ENCODE results near the gene TUBB1.
"Not testable (repeated sequence)": the region's sequence is repeated elsewhere in the genome, so short reads cannot be mapped to it uniquely, and the experiment has no call there.

Gene TUBB1

DNA sequence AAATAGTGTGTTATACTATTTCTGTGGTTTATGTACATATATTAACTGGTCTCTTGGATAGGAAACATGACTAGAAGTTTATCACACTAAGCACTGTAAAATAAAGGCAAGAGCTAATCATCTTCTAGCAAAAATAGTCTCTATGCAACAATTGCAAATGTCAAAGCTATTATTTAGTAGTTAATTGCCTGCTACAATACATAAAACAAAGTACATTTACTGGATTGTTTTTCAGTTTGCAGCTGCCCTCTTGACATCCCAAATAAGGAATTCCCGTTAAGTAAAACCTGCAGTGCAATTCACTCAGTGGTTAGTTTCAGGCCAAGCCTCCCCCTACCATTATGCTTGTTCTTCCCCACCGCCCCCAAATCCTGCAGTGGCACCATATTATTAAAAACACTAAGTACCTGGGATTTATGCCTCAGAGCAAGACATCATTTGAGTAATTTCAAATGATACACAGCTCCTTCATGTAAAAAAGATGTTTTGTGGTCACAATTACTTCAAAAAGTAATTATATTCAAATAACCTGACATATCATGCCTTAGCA is 14.5 kb downstream of the TUBB1 start:
- 0 out of 2 replicates have a peak, but pooled peaks cover 9% of the 10 kb centered on the region for H3K4me1 ChIP-seq
- no peaks in the 10 kb centered on the region for H3K27me3 ChIP-seq
- DNase-seq: no peak
- peaks cover 60% of the 10 kb centered on the region for H3K36me3 ChIP-seq
- TF ChIP-seq, protein P1, sequence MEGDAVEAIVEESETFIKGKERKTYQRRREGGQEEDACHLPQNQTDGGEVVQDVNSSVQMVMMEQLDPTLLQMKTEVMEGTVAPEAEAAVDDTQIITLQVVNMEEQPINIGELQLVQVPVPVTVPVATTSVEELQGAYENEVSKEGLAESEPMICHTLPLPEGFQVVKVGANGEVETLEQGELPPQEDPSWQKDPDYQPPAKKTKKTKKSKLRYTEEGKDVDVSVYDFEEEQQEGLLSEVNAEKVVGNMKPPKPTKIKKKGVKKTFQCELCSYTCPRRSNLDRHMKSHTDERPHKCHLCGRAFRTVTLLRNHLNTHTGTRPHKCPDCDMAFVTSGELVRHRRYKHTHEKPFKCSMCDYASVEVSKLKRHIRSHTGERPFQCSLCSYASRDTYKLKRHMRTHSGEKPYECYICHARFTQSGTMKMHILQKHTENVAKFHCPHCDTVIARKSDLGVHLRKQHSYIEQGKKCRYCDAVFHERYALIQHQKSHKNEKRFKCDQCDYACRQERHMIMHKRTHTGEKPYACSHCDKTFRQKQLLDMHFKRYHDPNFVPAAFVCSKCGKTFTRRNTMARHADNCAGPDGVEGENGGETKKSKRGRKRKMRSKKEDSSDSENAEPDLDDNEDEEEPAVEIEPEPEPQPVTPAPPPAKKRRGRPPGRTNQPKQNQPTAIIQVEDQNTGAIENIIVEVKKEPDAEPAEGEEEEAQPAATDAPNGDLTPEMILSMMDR (IDR thresholded peaks at IDR 0.05; ENCODE audit: low read depth, low read length): no peak
- no peak overlapping the region for H3K4me3 ChIP-seq (ENCODE audit: low read depth, low read length)
- H3K9me3 ChIP-seq: no peaks in the 10 kb centered on the region

DNA sequence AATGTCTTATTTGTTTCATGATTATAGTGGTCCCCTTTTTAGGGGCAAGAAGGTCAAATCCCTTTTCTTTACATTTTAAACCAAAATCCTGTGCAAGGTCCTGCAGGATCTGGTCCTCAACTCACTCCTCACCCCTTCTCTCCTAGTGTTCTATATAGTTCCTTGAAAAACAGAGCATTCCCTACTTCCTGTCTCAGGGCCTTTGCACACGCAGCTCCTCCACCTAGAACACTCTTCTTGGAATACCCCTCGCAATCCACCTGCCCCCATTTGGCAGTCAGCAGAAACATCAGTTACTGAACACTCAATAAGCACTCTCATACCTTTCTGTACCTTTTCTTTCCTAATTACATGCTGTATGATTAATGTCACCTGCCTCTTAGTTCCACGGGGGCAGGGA is 16.2 kb downstream of the TUBB1 start:
- Histone ChIP-seq H3K36me3 (peaks cover 49% of the 10 kb centered on the region), H3K4me3 (ENCODE audit: low read depth, low read length) (no peak overlapping the region), H3K27me3 (no peaks in the 10 kb centered on the region), H3K4me1 (peaks cover 7% of the 10 kb centered on the region), H3K9me3 (no peaks in the 10 kb centered on the region)
- TF ChIP-seq, protein P1 (IDR thresholded peaks at IDR 0.05; ENCODE audit: low read depth, low read length): no peak
- no peak for DNase-seq

DNA sequence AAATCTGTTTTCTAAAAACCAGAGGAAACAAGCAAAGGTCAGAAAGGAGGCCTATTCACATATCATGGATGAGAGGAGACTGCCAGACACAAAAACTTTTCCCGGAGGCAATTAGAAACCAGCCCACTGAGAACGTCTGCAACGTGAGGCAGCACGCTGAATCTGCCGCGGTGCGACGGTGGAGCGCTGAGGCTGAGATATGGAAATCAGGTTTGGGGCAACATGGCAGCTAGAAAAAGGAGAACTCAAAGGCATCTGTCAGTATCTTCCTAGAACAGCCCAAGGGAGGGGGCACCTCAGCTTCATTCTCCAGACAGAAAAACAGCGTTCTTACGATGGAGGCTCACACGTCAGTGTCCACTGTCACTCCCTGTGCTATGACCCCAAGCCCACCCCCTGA is 18.2 kb downstream of the TUBB1 start:
- H3K36me3 ChIP-seq: peaks cover 48% of the 10 kb centered on the region

GRCh38 chr20:59039233-59039632 is 20.0 kb downstream of the TUBB1 start:
- H3K4me3 ChIP-seq (ENCODE audit: low read depth, low read length): no peak overlapping the region
- H3K36me3 ChIP-seq: peaks cover 48% of the 10 kb centered on the region
- no peaks in the 10 kb centered on the region for H3K9me3 ChIP-seq
- no peak for DNase-seq
- peaks cover 9% of the 10 kb centered on the region for H3K4me1 ChIP-seq
- H3K27me3 ChIP-seq: no peaks in the 10 kb centered on the region
- TF ChIP-seq, protein P1 (IDR thresholded peaks at IDR 0.05; ENCODE audit: low read depth, low read length): no peak

More for the DNA sequence above, 18.2 kb downstream of the TUBB1 start:
- TF ChIP-seq, protein P1 (IDR thresholded peaks at IDR 0.05; ENCODE audit: low read depth, low read length): no peak
- Histone ChIP-seq H3K9me3 (no peaks in the 10 kb centered on the region), H3K27me3 (no peaks in the 10 kb centered on the region), H3K4me1 (peaks cover 7% of the 10 kb centered on the region), H3K4me3 (ENCODE audit: low read depth, low read length) (no peak overlapping the region)
- no peak for DNase-seq

GRCh38 chr20:59040667-59041066 is 21.4 kb downstream of the TUBB1 start:
- peaks cover 9% of the 10 kb centered on the region for H3K4me1 ChIP-seq
- DNase-seq: no peak
- peak overlapping the region; percentile 15; the same call in 1 of the 2 replicates for H3K4me3 ChIP-seq (ENCODE audit: low read depth, low read length)
- no peaks in the 10 kb centered on the region for H3K9me3 ChIP-seq
- H3K27me3 ChIP-seq: no peaks in the 10 kb centered on the region
- TF ChIP-seq, protein P1 (IDR thresholded peaks at IDR 0.05; ENCODE audit: low read depth, low read length): no peak
- H3K36me3 ChIP-seq: peaks cover 40% of the 10 kb centered on the region

DNA sequence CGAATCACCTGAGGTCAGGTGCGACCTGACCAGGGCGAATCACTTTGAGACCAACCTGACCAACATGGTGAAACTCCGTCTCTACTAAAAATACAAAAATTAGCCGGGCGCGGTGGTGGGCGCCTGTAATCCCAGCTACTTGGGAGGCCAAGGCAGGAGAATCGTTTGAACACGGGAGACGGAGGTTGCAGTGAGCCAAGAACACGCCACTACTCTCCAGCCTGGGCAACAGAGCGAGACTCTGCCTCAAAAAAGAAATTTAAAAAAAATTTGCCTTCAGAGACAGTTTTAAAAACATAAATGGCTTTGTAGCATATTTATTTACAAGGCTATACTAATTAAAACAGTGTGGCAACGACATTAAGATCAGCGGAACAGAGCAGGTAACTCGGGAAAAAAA is 22.3 kb downstream of the TUBB1 start:
- not testable (repeated sequence) for H3K4me1 ChIP-seq, H3K27me3 ChIP-seq, H3K9me3 ChIP-seq, DNase-seq
- Histone ChIP-seq H3K4me3 (ENCODE audit: low read depth, low read length) (peak overlapping the region; percentile 79), H3K36me3 (peaks cover 32% of the 10 kb centered on the region)

Data from BE2C (cell line).